Stomach (tissue), 9 donors: ENCODE data around the gene ENO3. TPM values are rescaled to one million over a fixed set of nuclear protein-coding genes. Genes with fewer than 3 reads are reported as not detected.

Experiments
- DNase-seq, 2 donors: peaks; one replicate each; pipeline versions ENCODE4 v3.0.0 to v3.0.0-alpha.2; 2013 to 2019
- H3K27ac ChIP-seq, 5 donors: fragments of 200-600 bp in 4 of 5; sonication (generic) in 4 of 5; one replicate each; pipeline ENCODE4 v1.5.1; 2013 to 2019; ENCODE audit warnings: mild to moderate bottlenecking in 1 of 5, moderate library complexity in 1 of 5
- H3K27me3 ChIP-seq, 3 donors: fragments of 200-600 bp; sonication (generic); one replicate each; pipeline ENCODE4 v1.5.1; 2017 to 2019; ENCODE audit warnings: mixed run types in 1 of 3
- H3K36me3 ChIP-seq, 4 donors: fragments of 200-600 bp; sonication (generic); 1 replicate in 3 of 4; 2 replicates in 1 of 4; pipeline ENCODE4 v1.5.1; 2016 to 2019
- H3K4me1 ChIP-seq, 4 donors: fragments of 200-600 bp; sonication (generic); one replicate each; pipeline ENCODE4 v1.5.1; 2016 to 2019
- H3K4me3 ChIP-seq, 4 donors: fragments of 200-600 bp; sonication (generic) in 3 of 4; one replicate each; pipeline ENCODE4 v1.5.1; 2016 to 2019; ENCODE audit warnings: mild to moderate bottlenecking in 1 of 4
- H3K9me3 ChIP-seq, 4 donors: fragments of 200-600 bp; sonication (generic); one replicate each; pipeline ENCODE4 v1.5.1; 2016 to 2019
- CTCF ChIP-seq, 7 experiments: fragments of 450-650 bp in 4 of 7; fragments of 200-600 bp in 3 of 7; sonication (generic) in 3 of 7; IDR thresholded peaks; one replicate each; pipeline ENCODE4 v1.5.1; 2016 to 2019; ENCODE audit warnings: antibody characterized with exemption in 7 of 7, control low read depth in 2 of 7, mild to moderate bottlenecking in 1 of 7
- EP300 ChIP-seq: sonication (generic); formaldehyde crosslinking; IDR thresholded peaks from one replicate; pipeline ENCODE4 v1.6.1; 2017; ENCODE audit warnings: antibody characterized with exemption
- POLR2A ChIP-seq, 4 donors: fragments of 450-650 bp; IDR thresholded peaks; one replicate each; pipeline ENCODE4 v1.6.1; 2016; ENCODE audit warnings: antibody characterized with exemption in 4 of 4, control low read depth in 2 of 4, mild to moderate bottlenecking in 1 of 4, moderate library complexity in 1 of 4
- POLR2AphosphoS5 ChIP-seq, 3 donors: sonication (generic); formaldehyde crosslinking; IDR thresholded peaks; one replicate each; pipeline ENCODE4 v1.6.1; 2016; ENCODE audit warnings: antibody characterized with exemption in 3 of 3
- WGBS, 5 donors: extraction: QIAGEN DNeasy Blood & Tissue Kit in 3 of 5; methylation state at CpG; one replicate each; pipeline versions ENCODE4 v1.1.5 to v1.1.7; 2013 to 2018; 5-methylcytosine and 5-hydroxymethylcytosine counted together
- intact Hi-C: fragments of 100-400 bp; cut with DNase I; formaldehyde crosslinking; loops from one replicate; pipeline ENCODE4 v1.15.1; 2023; ENCODE audit warnings: low total_unique reads
- polyA plus RNA-seq, 3 donors: library from polyadenylated mRNA; stranded (reverse); fragments of 200-250 nt; gene quantifications; one replicate each; pipeline ENCODE4 v1.2.3, GENCODE V29; 2013
- total RNA-seq, 5 donors: library from RNA; depleted of rRNA; stranded (reverse); fragments of >200 nt; gene quantifications; one replicate each; pipeline versions ENCODE4 v1.1.0 to v1.2.3, GENCODE V29; 2014 to 2016
- donor health status: healthy with polysubstance abuse.
- donor health status: Bipolar disorder and iron deficiency.
- donor health status: healthy.

Gene ENO3
- total and polyA plus RNA-seq, 8 donors, result 1.8 to 12.1 (median 9.3) TPM; not detected in 1

- no peaks in the 10 kb centered on the region for H3K9me3 ChIP-seq
- H3K36me3 ChIP-seq, result peaks cover 10 to 29% (median 22%) of the 10 kb centered on the region in 4 donors
- no peaks in the 10 kb centered on the region for H3K27me3 ChIP-seq
- intact Hi-C loops, result no loop called here
- H3K4me1 ChIP-seq, result peaks cover 8 to 18% (median 14%) of the 10 kb centered on the region in 4 donors
- WGBS, 5 donors, result 95 to 100% (median 97%) methylated on average over 6 to 8 of the region's 8 CpGs
- no peak for DNase-seq
- no peak overlapping the region for H3K4me3 ChIP-seq
- no peak overlapping the region for H3K27ac ChIP-seq
- TF ChIP-seq CTCF (IDR thresholded peaks at IDR 0.05) (no peak), POLR2A (IDR thresholded peaks at IDR 0.05) (no peak), EP300 (no peak), POLR2AphosphoS5 (IDR thresholded peaks at IDR 0.05) (no peak)
Measured at GRCh38 chr17:4955091-4955490, 4.2 kb downstream of the ENO3 start.

- intact Hi-C loops, result no loop called here
- 77 to 85% (median 82%) methylated on average over 10 of the region's 10 CpGs for whole genome bisulfite sequencing, 5 donors
- peaks cover 13 to 44% (median 36%) of the 10 kb centered on the region in 4 donors for H3K36me3 ChIP-seq
- no peak overlapping the region for H3K4me3 ChIP-seq
- peaks cover 0 to 4% (median 1%) of the 10 kb centered on the region in 4 donors for H3K4me1 ChIP-seq
- no peaks in the 10 kb centered on the region for H3K9me3 ChIP-seq
- H3K27ac ChIP-seq, result no peak overlapping the region
- no peaks in the 10 kb centered on the region for H3K27me3 ChIP-seq
- TF ChIP-seq POLR2AphosphoS5 (IDR thresholded peaks at IDR 0.05), result no peak
- TF ChIP-seq CTCF (IDR thresholded peaks at IDR 0.05), result peak in 1 of 7 experiments; percentile 15
- peak in 1 of 2 donors; percentile 46 for DNase-seq
Measured at GRCh38 chr17:4956493-4957061, 5.7 kb downstream of the ENO3 start.

- intact Hi-C loops, result no loop called here
- Histone ChIP-seq H3K27me3 (no peaks in the 10 kb centered on the region), H3K4me3 (no peak overlapping the region), H3K27ac (no peak overlapping the region), H3K4me1 (no peaks in the 10 kb centered on the region), H3K9me3 (no peaks in the 10 kb centered on the region), H3K36me3 (peaks cover 13 to 44% (median 36%) of the 10 kb centered on the region in 4 donors)
- WGBS, 5 donors, result 52 to 70% (median 60%) methylated on average over 3 of the region's 3 CpGs
- DNase-seq, result no peak
- TF ChIP-seq POLR2A (IDR thresholded peaks at IDR 0.05), result no peak
- TF ChIP-seq POLR2AphosphoS5 (IDR thresholded peaks at IDR 0.05), result no peak
- TF ChIP-seq EP300, result no peak
- TF ChIP-seq CTCF (IDR thresholded peaks at IDR 0.05), result no peak
Measured at GRCh38 chr17:4958102-4958501, 7.2 kb downstream of the ENO3 start.

- 75 to 89% (median 86%) methylated on average over 18 of the region's 18 CpGs for WGBS, 5 donors
- intact Hi-C loops, result no loop called here
- H3K4me3 ChIP-seq, result no peak overlapping the region
- peaks cover 13 to 44% (median 36%) of the 10 kb centered on the region in 4 donors for H3K36me3 ChIP-seq
- H3K4me1 ChIP-seq, result no peaks in the 10 kb centered on the region
- H3K27ac ChIP-seq, result no peak overlapping the region
- no peak for TF ChIP-seq CTCF (IDR thresholded peaks at IDR 0.05)
- TF ChIP-seq EP300, result no peak
- no peak for TF ChIP-seq POLR2A (IDR thresholded peaks at IDR 0.05)
- TF ChIP-seq POLR2AphosphoS5 (IDR thresholded peaks at IDR 0.05), result no peak
- DNase-seq, result no peak
- H3K27me3 ChIP-seq, result no peaks in the 10 kb centered on the region
- no peaks in the 10 kb centered on the region for H3K9me3 ChIP-seq
Measured at GRCh38 chr17:4959261-4959965, 8.5 kb downstream of the ENO3 start.
